Stimulated activated CD4-positive, alpha-beta T cell treated with anti-CD3 and anti-CD28 coated beads, Interleukin-4, amount 100 ng/mL, for 4 hours (primary cell): ENCODE data around the gene RAB23.

Experiments
- DNase-seq, 2 experiments: peaks; one replicate each; pipeline ENCODE4 v3.0.0-alpha.2; 2020

RAB23 gene

DNA sequence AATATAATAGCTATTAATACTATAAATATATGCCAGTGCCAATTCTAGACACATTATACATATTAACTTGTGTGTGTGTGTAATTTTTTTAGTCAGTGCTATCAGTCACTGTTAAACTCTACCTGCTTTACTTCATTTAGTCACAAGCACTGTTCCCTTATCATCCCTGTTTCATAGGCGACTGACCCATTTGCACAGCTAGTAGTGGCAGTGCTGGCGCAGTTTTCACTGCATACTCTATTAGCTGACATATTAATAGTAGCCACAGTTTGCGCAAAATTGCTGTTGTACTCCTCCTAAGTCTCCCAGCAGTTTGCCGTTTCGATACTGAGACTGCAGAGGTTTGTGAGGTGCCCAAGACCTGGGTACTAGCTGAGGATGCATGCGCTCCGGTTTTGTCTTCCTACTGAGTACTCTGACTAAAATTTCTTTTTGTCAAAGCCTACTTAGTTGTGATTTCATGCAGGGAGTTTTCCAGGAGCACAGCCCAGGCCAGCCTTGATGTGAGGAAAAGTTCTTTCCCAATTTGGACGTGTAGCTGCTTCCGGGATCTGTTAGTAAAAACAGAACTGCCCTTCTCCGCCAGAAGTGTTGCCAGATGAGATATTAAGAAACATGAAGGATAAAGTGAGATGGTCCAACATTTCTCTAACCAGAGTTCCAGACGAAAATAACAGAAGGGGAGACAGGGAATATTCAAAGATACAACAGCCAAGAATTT lies 44.4 kb downstream of the RAB23 start:
- DNase-seq: no peak

DNA sequence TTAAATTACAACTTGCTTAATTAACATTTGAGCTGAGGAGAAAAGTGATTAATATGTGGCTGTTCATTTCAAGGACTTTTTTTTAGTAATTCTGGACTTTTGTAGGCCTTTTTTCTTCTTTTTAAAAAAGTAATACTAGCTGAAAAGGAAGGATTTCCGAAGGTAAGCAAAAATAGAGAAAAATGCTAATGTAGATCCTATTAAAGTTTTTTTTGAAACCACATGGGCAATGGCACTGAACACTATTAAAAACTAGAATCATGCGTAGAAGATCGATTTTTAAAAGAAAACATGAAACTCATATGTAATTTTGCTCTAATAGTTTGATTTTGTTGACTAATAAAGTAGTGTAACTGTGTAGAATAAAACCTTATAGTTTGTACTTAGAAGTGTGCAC lies 47.6 kb downstream of the RAB23 start:
- no peak for DNase-seq

DNA sequence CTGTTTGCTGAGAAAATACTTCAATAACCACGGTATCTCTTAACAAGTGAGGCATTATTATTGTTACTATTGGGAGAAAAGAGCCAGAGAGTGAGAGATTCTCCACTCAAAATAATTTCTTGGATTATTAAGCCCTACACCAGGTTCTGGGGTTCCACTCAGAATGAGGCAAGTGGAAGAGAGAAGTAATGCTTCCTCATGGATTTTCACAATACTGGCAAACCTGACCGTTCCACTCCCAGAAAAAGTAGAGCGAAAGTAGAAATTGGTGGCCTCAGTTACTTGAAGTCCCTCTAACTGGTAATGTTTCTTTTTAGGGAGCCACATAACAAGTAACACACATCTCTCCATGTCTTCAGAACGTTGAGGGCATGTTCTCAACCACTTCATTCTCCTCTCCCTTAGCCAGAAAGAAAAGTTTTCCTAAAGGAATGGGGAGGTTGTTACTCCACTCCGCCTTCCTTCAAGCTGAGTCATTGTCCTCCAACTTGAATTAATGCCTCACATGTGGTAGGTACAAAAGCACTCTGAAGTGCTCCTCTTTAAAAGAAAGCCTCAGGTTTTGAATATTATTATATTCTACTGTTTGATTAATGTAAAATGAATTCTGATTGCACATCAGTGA lies 48.1 kb downstream of the RAB23 start:
- DNase-seq: no peak

DNA sequence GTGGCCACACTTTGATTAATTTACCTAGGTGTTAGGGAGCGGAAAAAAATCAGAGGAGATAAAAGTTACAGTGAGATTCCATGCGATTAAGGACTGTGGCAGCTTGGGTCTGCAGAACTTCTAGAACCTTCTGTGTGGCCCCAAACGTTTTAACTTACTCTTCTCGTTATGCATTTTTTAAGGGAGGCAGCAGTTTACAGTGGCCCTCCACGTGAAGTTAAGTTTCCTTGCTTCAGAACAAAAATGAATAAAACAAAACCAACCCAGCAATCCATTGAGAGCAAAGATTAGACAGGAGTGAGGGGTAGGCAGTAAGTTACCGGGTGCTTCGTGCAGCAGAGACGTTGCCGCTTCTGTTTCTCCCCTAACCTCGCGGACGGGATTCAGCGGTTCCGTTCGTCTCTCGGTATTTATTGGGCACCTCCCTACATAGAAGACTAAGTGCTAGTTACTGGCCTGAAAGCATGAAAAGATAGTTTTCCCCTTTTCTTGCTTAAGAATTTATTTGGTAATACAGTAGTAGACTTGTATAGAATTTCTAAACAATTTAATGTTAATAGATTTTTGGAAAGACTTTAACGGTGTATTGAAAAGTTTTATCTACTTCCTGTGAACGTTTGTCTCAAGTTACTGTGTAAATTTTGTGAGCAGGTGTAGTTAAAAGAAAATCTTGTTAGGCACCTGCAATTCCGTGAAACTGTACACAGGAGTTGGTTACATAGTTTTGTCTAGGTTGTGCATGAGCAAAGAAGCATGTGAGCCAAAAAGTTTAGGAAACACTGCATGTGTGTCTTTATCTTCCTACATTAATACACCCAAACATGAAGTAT lies 48.8 kb downstream of the RAB23 start:
- peak in 1 of 2 experiments; percentile 16 for DNase-seq

DNA sequence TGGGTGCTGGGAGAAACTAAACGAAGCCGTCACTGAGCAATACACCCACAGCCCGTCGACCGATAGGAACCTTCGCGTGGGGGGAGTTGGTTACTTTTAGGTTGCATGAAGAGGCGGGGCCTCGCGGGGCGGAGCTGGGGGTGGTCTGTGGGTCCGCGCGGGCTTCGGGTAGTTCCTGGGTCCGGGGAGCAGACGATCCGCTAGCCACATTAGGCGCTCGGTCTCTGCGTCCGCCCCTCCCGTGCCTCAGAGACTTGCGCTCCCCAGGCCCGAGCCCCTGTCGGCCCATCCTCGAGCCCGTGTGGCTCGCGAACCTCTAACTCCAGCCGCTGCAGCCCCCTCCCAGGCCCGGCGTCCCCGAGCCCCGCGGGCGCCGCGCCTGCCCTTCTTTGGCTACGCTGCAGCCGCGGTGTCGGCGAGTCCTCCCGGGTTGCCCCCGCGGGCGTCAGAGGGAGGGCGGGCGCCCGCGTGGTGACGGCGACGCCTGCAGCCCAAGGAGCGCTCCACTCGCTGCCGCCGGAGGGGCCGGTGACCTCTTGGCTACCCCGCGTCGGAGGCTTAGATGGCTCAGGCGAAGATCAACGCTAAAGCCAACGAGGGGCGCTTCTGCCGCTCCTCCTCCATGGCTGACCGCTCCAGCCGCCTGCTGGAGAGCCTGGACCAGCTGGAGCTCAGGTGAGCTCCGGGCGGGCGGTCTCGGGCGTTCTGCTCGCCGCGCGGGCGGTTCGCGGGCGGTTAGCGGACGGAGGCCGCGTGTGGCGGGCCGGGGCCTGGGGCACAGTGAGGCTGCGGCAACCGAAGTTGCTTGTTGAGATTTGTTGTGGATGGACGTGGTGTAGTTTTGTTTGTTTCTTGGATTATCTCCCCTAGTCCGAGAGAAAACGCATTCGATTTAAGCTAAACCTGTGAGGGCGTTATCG lies 49.7 kb downstream of the RAB23 start, which contains the start of gene BAG2:
TSS of gene BAG2 (plus strand) at position 191 of the 920 bp plus-strand sequence. CDS start at position 563, 372 bp downstream.
- peak; percentile 87 to 89 for DNase-seq

DNA sequence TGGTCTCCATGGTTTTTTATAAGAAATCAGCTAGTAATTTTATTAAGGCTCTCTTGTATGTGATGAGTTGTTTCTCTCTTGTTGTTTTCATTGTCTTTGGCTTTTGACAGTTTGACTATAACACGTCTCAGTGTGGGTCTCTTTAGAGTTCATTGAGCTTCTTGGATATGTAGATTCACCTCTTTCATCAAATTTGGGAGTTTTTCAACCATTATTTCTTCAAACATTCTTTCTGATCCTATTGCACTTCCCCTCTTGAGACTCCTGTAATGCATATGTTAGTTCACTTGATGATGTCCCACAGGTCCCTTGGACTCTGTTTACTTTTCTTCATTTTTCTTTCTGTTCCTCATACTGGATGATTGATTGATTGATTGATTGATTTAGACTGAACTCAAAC lies 57.0 kb downstream of the RAB23 start:
- no peak for DNase-seq

DNA sequence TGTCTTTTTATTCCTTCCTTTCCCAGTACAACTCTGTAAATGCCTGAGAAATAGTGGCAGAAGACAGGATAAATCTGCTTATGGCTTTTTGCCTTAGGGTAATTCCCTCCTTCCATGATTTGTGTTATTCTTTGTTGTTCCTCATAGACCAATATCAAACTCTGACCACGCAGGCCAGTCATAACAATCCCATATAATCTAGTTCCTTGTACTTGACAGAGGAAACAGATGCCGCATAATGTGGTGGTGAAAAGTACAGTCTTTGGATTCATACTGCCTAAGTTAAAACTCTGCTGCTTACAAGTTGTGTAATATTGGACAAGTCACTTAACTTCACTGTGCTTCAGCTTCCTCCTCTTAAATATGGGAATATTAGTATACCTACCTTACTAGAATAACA lies 58.2 kb downstream of the RAB23 start:
- no peak for DNase-seq

DNA sequence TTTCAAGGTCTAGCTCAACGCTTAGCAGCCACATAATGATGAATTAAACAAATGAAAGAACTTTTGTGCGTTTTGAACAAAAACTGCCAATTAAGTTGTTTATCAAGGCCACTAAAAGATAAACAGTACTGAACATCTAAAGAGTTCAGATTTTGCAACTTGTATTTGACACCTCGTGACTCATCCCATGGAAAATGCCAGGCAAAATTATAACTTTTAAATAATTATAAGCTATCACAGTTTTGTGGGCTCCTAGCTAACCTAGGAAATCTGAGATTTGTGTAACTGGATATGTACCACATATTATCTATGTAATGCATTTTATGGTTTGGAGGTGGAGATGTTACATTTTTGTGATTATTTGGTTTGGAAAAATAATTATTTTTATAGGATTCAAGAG lies 59.6 kb downstream of the RAB23 start:
- no peak for DNase-seq

DNA sequence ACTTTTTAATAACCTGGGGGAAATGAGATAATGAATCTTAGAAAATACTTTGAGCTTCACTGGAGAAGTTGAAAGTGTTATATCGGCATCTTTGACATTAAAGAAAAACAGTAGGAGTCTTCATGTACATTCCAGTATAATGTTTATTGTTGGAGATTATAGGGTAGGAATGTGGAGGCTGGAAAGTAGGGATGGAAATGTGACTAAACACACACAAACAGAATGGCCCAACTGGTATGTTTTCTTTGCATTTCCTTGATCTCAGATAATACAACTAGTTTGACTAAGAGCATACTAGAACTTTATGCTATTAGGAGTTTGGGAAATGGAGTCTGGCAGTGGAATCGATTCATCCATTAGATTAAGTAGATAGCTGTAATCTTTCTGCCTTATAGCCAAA lies 60.1 kb downstream of the RAB23 start:
- no peak for DNase-seq

DNA sequence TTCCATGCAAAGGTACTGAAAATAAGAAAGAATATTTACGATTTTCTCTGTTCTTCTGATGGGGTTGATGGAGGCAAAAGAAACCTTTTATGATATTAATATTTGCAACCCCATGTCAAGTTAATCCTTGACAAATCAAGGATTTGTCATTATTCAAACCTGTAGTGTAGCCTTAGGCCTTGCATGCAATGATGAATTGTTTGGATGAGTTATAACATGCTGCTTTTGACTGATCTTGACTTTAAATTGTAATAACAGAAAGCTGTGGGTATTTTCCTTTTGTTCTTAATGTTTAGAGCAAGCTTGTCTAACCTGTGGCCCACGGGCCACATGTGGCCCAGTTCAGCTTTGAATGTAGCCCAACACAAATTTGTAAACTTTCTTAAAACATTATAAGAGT lies 63.0 kb downstream of the RAB23 start:
- no peak for DNase-seq

DNA sequence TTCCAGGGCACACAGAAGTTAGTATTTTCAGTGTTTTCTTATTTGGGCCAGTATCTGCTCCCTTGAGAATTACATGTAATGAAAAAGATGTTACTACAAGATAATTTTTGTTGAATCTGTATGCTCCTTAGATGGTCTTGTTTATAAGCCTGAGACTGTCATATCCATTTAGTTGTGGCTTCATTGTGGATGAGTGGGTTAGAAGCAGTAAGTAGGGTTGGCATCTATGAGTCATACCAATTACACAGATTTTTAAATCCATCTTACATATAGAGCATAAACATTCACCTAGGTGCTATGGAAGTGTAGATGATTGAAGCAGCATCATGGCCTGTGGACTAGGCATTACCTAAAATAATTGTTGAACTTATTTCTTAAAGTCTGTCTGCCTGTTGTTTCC lies 63.4 kb downstream of the RAB23 start:
- DNase-seq: no peak

DNA sequence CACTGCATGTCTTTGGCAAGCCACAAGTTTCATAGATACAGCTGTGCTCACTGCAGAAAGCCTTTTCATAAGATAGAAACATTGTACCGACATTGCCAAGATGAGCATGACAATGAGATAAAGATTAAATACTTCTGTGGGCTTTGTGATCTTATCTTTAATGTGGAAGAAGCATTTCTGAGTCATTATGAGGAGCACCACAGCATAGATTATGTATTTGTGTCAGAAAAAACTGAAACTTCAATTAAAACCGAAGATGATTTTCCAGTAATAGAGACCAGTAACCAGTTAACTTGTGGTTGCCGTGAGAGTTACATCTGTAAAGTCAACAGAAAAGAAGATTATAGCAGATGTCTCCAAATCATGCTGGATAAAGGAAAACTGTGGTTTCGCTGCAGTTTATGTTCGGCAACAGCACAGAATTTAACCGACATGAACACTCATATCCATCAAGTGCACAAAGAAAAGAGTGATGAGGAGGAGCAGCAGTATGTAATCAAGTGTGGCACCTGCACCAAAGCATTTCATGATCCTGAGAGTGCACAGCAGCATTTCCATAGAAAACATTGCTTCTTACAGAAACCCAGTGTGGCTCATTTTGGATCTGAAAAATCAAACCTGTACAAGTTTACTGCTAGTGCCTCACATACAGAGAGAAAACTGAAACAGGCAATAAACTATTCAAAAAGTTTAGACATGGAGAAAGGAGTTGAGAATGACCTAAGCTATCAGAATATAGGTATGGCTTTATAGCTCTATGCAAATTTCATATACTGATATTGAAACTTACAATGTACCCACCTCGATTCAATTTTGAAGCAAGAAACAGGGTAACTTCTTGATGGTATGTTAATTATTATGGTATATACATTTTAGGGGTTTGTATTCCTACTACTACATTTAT lies 73.9 kb downstream of the RAB23 start:
- no peak for DNase-seq

DNA sequence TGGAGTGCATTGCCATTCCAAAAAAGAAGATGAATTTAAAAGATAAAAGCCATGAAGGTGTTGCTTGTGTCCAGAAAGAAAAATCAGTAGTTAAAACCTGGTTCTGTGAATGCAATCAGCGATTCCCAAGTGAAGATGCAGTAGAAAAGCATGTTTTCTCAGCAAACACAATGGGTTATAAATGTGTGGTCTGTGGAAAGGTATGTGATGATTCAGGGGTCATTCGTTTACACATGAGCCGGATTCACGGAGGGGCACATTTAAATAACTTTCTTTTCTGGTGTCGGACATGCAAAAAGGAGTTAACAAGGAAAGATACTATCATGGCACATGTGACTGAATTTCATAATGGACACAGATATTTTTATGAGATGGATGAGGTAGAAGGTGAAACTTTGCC lies 74.7 kb downstream of the RAB23 start:
- no peak for DNase-seq

DNA sequence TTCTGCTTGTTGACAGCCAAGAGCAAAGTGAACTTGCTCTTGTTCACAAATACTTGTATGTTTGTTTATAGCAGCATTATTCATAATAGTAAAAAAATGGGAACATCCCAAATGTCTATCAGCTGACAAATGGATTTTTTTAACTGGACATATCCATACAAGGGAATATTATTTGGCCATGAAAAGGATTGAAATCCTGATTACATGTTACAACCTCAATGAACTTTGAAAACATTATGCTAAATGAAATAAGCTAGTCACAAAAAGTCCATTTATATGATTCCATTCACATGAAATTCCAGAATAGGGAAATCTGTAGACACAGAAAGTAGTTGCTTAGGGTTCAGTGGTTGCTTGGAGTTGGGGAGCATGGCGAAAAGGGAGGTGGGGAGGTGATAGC lies 78.4 kb downstream of the RAB23 start:
- no peak for DNase-seq

DNA sequence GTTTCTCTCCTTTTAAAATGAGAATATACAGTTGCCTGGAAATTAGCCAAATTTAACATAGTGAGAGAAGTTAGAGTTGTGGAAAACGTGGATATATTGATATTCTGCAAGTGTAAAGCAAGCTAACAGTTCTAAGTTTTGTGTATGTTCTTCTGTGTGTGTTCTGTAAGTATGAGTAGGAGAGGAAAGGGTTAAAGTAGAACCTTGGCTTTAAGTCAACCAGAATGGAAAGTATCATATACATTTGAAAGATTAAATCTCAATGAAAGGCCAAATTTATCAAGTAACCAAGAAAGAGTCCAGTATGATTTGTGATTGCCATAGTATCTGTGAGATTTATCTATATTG lies 80.0 kb downstream of the RAB23 start:
- no peak for DNase-seq

DNA sequence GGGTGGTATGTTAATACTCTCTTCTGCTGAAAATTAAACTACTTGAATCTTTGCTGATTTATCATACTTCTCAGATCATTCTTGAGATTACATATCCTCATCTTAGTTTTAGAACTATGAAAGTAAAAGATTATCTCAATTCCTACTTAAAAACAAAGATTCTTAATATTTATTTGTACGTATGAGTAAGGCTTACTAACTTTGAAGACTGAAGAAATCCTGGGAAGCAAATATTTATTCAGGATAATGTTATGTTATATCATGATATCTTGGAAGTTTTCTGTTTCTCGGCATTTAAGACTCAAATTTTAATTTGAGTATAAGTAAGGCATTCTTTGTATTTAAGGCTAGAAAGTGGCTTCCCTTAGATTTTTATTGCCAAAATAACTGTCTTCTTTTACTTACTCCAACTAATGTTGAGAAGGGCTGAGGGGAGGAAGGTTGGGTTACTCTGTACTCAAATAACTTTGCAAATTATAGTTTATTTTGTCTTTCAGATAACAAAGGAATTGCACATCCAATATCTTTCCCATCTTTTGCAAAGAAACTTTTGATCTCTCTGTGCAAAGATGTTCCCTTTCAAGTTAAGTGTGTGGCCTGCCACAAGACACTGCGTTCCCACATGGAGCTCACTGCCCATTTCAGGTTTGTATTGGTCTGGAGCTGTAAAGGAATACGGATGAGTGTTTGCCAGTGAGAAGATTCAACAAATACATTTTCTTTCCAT lies 80.5 kb downstream of the RAB23 start:
- DNase-seq: no peak

DNA sequence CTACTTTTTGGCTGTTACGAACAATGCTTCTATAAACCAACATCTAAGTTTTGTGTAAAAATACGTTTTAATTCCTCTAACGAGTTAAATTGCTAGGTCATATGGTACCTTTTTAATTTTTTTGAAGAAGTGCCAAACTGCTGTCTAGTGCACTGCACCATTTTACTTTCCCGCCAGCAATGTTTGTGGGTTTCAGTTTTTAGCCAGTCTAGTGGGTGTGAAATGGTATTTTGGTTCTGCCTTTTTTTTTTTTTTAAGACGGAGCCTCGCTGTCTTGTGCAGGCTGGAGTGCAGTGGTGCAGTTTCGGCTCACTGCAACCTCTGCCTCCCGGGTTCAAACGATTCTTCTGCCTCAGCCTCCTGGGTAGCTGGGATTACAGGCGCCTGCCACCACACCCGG lies 84.1 kb downstream of the RAB23 start:
- DNase-seq: no peak

DNA sequence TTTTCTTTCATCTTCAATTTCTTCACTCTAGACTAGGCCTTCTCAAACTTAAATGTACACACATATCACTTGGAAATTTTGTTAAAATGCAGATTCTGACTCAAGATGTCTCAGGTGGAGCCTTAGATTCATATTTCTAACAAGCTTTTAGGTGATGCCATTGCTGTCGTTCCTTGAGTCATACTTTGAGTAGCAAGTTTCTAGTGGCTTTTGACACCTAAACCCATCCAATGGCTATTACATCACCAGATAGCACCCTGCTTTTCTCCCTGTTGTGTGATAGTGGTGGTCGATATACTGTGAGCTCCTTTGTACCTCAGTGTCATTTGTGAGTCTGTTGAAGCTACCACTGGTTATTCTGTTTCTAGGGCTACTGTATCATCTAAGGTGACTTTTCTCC lies 84.8 kb downstream of the RAB23 start:
- DNase-seq: no peak
